ENCODE results near the gene RUSC2.

DNA sequence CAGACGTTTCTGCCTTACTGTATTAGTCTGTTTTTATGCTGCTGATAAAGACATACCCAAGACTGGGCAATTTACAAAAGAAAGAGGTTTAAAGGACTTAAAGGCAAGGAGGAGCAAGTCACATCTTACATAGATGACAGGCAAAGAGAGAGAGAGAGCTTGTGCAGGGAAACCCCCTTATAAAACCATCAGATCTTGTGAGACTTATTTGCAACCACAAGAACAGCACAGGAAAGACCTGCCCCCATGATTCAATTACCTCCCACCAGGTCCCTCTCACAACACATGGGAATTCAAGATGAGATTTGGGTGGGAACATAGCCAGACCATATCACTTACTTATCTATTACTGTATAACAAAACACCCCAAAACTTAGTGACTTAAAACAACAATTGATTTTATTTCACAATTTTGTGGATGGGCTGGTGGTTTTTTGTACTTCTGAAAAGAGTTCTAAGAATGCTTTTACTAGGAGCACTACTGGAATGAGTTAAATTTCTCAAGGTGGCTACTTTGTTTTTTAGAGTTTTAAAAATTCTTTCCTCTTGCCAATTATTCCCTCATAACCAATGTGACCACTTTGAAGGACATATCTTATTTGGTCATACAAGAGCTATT lies 10.3 kb downstream of the RUSC2 start:
- TF ChIP-seq, protein P1, sequence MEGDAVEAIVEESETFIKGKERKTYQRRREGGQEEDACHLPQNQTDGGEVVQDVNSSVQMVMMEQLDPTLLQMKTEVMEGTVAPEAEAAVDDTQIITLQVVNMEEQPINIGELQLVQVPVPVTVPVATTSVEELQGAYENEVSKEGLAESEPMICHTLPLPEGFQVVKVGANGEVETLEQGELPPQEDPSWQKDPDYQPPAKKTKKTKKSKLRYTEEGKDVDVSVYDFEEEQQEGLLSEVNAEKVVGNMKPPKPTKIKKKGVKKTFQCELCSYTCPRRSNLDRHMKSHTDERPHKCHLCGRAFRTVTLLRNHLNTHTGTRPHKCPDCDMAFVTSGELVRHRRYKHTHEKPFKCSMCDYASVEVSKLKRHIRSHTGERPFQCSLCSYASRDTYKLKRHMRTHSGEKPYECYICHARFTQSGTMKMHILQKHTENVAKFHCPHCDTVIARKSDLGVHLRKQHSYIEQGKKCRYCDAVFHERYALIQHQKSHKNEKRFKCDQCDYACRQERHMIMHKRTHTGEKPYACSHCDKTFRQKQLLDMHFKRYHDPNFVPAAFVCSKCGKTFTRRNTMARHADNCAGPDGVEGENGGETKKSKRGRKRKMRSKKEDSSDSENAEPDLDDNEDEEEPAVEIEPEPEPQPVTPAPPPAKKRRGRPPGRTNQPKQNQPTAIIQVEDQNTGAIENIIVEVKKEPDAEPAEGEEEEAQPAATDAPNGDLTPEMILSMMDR (conservative IDR thresholded peaks at IDR 0.05; ENCODE audit: low read depth, low read length): no peak
- no peak for TF ChIP-seq EZH2 (IDR thresholded peaks at IDR 0.05; ENCODE audit: borderline replicate concordance, low read depth, low read length, poor library complexity, severe bottlenecking)
